Ishikawa (cell line): ENCODE results near the gene TBC1D13.

Source experiments
- CEBPB ChIP-seq: IDR thresholded peaks from 2 replicates; pipeline ENCODE4 v1.6.1; 2012
- CREB1 ChIP-seq: IDR thresholded peaks from 2 replicates; pipeline ENCODE4 v1.6.1; 2012; ENCODE audit warnings: low read depth
- EGR1 ChIP-seq: IDR thresholded peaks from 2 replicates; pipeline ENCODE4 v1.6.1; 2012
- EP300 ChIP-seq: IDR thresholded peaks from 2 replicates; pipeline ENCODE4 v1.6.1; 2012; ENCODE audit warnings: borderline replicate concordance
- FOXM1 ChIP-seq: IDR thresholded peaks from 2 replicates; pipeline ENCODE4 v1.6.1; 2012; ENCODE audit warnings: low read depth, borderline replicate concordance
- NFIC ChIP-seq: IDR thresholded peaks from 2 replicates; pipeline ENCODE4 v1.6.1; 2012
- RAD21 ChIP-seq: IDR thresholded peaks from 2 replicates; pipeline ENCODE4 v1.6.1; 2012; ENCODE audit warnings: low read depth
- TAF1 ChIP-seq: IDR thresholded peaks from 2 replicates; pipeline ENCODE4 v1.6.1; 2012; ENCODE audit warnings: low read depth, mild to moderate bottlenecking
- TCF12 ChIP-seq: IDR thresholded peaks from 2 replicates; pipeline ENCODE4 v1.6.1; 2012; ENCODE audit warnings: low read depth
- TEAD4 ChIP-seq: IDR thresholded peaks from 2 replicates; pipeline ENCODE4 v1.6.1; 2012
- YY1 ChIP-seq: IDR thresholded peaks from 2 replicates; pipeline ENCODE4 v1.6.1; 2012; ENCODE audit warnings: low read depth
- ZBTB7A ChIP-seq: IDR thresholded peaks from 2 replicates; pipeline ENCODE4 v1.6.1; 2012; ENCODE audit warnings: low read depth
- TF ChIP-seq, protein P1 (sequence below): IDR thresholded peaks from 2 replicates; pipeline ENCODE4 v1.6.1; 2012; ENCODE audit warnings: low read depth, mild to moderate bottlenecking
- TF ChIP-seq, protein P2 (sequence below): IDR thresholded peaks from 2 replicates; pipeline ENCODE4 v1.6.1; 2012
- TF ChIP-seq, protein P3 (sequence below): IDR thresholded peaks from 2 replicates; pipeline ENCODE4 v1.6.1; 2012

The TBC1D13 gene

DNA sequence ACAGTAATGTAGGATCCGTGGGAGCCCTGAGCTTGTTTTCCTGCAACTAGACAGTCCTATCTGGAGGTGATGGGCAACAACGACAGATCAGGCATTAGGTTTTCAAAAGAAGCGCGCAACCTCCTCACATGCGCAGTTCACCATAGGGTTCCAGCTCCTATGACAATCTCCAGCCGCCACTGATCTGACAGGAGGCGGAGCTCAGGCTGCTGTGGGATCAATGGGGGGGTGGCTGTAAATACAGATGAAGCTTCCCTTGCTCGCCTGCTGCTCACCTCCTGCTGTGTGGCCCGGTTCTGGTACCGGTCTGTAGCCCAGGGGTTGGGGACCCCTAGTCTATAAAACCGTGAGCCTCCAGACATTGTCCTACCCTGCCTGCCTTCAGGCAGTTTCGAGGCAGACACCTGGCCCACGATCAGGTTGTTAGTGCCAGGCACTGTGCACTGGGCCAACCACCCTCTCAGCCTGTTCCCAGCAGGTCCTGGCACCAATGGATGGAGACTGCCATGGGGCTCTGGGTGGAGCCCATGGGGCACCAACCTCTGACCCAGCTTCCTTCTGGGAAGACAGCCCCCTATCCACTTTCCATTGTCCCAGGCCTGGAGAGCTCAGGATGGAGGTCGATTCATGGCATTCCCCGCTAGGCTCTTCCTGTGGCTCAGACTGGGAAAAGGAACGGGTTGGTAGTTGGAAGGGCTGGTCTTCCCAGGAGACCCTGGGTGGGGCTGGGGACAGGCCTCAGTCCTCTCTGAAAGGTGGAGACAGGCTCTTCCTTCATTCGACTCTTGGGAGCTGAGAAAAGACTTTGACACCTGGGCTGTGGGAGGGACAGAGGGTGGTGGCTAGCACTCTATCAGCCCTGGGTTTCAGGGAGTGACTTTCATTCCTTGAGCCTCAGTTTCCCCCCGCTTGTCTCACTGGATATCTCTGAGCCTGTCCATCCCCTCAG lies 32.9 kb downstream of the TBC1D13 start:
- TF ChIP-seq ZBTB7A, result no peak
- TF ChIP-seq FOXM1, result no peak
- no peak for TF ChIP-seq CEBPB
- TF ChIP-seq YY1, result no peak
- no peak for TF ChIP-seq EGR1
- TF ChIP-seq TEAD4, result no peak
- no peak for TF ChIP-seq RAD21
- TF ChIP-seq TAF1, result no peak
- no peak for TF ChIP-seq EP300
- TF ChIP-seq, protein P1, sequence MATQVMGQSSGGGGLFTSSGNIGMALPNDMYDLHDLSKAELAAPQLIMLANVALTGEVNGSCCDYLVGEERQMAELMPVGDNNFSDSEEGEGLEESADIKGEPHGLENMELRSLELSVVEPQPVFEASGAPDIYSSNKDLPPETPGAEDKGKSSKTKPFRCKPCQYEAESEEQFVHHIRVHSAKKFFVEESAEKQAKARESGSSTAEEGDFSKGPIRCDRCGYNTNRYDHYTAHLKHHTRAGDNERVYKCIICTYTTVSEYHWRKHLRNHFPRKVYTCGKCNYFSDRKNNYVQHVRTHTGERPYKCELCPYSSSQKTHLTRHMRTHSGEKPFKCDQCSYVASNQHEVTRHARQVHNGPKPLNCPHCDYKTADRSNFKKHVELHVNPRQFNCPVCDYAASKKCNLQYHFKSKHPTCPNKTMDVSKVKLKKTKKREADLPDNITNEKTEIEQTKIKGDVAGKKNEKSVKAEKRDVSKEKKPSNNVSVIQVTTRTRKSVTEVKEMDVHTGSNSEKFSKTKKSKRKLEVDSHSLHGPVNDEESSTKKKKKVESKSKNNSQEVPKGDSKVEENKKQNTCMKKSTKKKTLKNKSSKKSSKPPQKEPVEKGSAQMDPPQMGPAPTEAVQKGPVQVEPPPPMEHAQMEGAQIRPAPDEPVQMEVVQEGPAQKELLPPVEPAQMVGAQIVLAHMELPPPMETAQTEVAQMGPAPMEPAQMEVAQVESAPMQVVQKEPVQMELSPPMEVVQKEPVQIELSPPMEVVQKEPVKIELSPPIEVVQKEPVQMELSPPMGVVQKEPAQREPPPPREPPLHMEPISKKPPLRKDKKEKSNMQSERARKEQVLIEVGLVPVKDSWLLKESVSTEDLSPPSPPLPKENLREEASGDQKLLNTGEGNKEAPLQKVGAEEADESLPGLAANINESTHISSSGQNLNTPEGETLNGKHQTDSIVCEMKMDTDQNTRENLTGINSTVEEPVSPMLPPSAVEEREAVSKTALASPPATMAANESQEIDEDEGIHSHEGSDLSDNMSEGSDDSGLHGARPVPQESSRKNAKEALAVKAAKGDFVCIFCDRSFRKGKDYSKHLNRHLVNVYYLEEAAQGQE, result no peak
- TF ChIP-seq TCF12, result no peak
- no peak for TF ChIP-seq CREB1
- no peak for TF ChIP-seq NFIC
- TF ChIP-seq, protein P2, sequence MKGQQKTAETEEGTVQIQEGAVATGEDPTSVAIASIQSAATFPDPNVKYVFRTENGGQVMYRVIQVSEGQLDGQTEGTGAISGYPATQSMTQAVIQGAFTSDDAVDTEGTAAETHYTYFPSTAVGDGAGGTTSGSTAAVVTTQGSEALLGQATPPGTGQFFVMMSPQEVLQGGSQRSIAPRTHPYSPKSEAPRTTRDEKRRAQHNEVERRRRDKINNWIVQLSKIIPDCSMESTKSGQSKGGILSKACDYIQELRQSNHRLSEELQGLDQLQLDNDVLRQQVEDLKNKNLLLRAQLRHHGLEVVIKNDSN, result no peak
- TF ChIP-seq, protein P3, sequence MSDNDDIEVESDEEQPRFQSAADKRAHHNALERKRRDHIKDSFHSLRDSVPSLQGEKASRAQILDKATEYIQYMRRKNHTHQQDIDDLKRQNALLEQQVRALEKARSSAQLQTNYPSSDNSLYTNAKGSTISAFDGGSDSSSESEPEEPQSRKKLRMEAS, result no peak

DNA sequence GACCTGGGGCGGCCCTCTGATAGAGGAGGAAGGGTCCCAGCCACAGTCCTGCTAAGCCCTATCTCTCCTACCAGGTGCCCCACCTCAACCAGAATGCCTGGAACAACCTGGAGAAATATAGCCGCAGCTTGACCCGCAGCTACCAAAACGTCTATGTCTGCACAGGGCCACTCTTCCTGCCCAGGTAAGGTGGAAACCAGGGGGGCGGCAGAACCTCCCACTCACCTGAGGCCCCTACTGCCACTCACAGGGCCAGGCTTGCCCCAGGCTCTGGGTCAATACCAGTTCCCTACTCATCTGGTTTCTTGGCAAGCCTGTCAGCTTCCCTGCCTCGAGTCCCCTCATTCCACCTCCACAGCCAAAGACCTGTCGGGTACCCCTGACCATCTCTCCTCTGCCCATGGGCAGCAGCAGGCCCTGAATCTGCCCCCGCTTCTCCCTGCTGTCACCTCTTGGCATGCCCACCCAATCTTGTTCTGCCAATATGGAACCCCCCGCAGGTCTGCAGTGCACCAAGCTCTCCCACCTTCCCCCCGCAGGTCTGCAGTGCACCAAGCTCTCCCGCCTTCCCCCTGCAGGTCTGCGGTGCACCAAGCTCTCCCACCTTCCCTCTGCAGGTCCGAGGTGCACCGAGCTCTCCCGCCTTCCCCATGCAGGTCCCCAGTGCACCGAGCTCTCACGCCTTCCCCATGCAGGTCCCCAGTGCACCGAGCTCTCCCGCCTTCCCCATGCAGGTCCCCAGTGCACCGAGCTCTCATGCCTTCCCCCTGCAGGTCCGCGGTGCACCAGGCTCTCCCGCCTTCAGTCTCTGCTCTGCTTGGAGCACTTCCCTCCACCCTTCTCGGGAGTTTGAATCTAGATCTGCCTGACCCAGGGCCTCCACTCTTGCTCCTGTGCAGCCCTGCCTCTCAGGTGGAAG lies 33.9 kb downstream of the TBC1D13 start:
- TF ChIP-seq, protein P2, result no peak
- TF ChIP-seq RAD21, result no peak
- TF ChIP-seq CEBPB, result no peak
- TF ChIP-seq YY1, result no peak
- TF ChIP-seq FOXM1, result no peak
- no peak for TF ChIP-seq EGR1
- no peak for TF ChIP-seq TCF12
- no peak for TF ChIP-seq NFIC
- TF ChIP-seq CREB1, result no peak
- TF ChIP-seq TEAD4, result no peak

DNA sequence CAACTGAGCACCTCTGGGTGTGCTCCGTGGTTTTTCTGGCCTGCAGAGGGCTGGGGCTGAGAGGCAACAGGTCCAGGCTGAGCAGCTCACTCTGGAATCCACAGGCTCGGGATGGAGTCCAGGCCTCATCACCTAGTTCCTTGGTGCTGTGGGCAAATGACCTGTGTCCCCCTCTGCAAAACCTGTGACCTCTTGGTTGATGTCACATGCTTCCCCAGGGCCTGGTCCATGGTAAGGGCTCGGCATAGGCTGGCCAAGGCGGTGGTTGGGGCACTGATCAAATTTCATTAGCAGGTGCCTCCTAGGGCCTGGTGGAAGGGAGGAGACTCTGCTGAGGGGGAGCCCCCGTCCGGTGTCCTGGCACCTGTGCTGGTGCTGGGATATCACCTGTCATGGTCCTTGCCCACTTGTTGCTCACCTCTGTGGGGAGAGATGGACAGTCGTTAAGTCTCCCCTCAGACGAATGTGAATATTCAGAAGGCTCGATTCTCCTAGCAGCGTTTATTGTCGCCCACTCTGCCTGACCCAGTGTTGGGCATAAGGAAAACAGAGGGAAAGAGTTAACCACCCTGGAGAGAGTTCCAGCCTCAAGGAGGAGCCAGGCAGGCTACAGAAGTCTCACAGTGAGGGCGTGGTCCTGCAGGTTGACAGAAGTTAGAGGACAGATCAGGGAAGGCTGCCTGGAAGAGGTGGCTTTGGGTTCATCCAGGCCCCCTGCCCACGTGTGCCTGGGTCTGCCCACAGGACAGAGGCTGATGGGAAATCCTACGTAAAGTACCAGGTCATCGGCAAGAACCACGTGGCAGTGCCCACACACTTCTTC lies 34.7 kb downstream of the TBC1D13 start:
- TF ChIP-seq ZBTB7A, result no peak
- TF ChIP-seq, protein P1, result no peak
- TF ChIP-seq CREB1, result no peak
- TF ChIP-seq, protein P2, result no peak
- no peak for TF ChIP-seq EGR1
- no peak for TF ChIP-seq EP300
- TF ChIP-seq, protein P3, result no peak
- TF ChIP-seq FOXM1, result no peak
- no peak for TF ChIP-seq RAD21
- no peak for TF ChIP-seq YY1
- TF ChIP-seq TAF1, result no peak
- TF ChIP-seq CEBPB, result no peak
- no peak for TF ChIP-seq TCF12
- TF ChIP-seq NFIC, result no peak
